Breast epithelium (tissue), 4 donors: ENCODE data around the gene AKAP10. TPM values are rescaled to one million over a fixed set of nuclear protein-coding genes. Genes with fewer than 3 reads are reported as not detected.

Source experiments
- DNase-seq, 2 donors: peaks; one replicate each; pipeline ENCODE4 v3.0.0-alpha.2; 2019; ENCODE audit warnings: low spot score in 2 of 2
- H3K27ac ChIP-seq, 2 donors: fragments of 200-600 bp; sonication (generic) in 1 of 2; one replicate each; pipeline ENCODE4 v1.5.1; 2016 to 2019; ENCODE audit warnings: mild to moderate bottlenecking in 1 of 2
- H3K27me3 ChIP-seq, 2 donors: fragments of 200-600 bp; sonication (generic) in 1 of 2; one replicate each; pipeline versions ENCODE4 v1.5.1 to v1.6.0; 2017 to 2019; ENCODE audit warnings: control low read depth in 1 of 2, mild to moderate bottlenecking in 1 of 2
- H3K36me3 ChIP-seq: fragments of 200-600 bp; one replicate; pipeline ENCODE4 v1.5.1; 2019
- H3K4me1 ChIP-seq, 2 donors: fragments of 200-600 bp; sonication (generic); one replicate each; pipeline ENCODE4 v1.5.1; 2016 to 2019; ENCODE audit warnings: control low read depth in 1 of 2
- H3K4me3 ChIP-seq, 3 donors: fragments of 200-600 bp; sonication (generic); 1 replicate in 2 of 3; 2 replicates in 1 of 3; pipeline ENCODE4 v1.5.1; 2016 to 2019; ENCODE audit warnings: mild to moderate bottlenecking in 3 of 3, moderate library complexity in 2 of 3
- H3K9me3 ChIP-seq, 2 donors: fragments of 200-600 bp; sonication (generic) in 1 of 2; one replicate each; pipeline ENCODE4 v1.5.1; 2016 to 2019; ENCODE audit warnings: control low read depth in 1 of 2
- POLR2A ChIP-seq: fragments of 450-650 bp; IDR thresholded peaks from one replicate; pipeline ENCODE4 v1.6.1; 2016; ENCODE audit warnings: antibody characterized with exemption, mild to moderate bottlenecking, moderate library complexity
- POLR2AphosphoS5 ChIP-seq, 3 donors: sonication (generic); formaldehyde crosslinking; IDR thresholded peaks; one replicate each; pipeline ENCODE4 v1.6.1; 2017; ENCODE audit warnings: antibody characterized with exemption in 3 of 3
- intact Hi-C: fragments of 100-400 bp; cut with DNase I; formaldehyde crosslinking; loops from one replicate; pipeline ENCODE4 v1.15.1; 2023; ENCODE audit warnings: low total_unique reads
- total RNA-seq, 3 donors: library from RNA; depleted of rRNA; stranded (reverse); fragments of >200 nt; gene quantifications; one replicate each; pipeline ENCODE4 v1.1.0, GENCODE V29; 2016
- TF ChIP-seq, protein P1 (sequence below), 3 donors: fragments of 450-650 bp; IDR thresholded peaks; one replicate each; pipeline ENCODE4 v1.5.1; 2016 to 2017; ENCODE audit warnings: antibody characterized with exemption in 3 of 3, mild to moderate bottlenecking in 3 of 3, moderate library complexity in 3 of 3

Gene AKAP10
- total RNA-seq, 3 donors from 2014 or later, result 27.7 to 49.5 (median 34.1) TPM

- TF ChIP-seq POLR2A (no peak), POLR2AphosphoS5 (IDR thresholded peaks at IDR 0.05) (no peak)
- TF ChIP-seq, protein P1, sequence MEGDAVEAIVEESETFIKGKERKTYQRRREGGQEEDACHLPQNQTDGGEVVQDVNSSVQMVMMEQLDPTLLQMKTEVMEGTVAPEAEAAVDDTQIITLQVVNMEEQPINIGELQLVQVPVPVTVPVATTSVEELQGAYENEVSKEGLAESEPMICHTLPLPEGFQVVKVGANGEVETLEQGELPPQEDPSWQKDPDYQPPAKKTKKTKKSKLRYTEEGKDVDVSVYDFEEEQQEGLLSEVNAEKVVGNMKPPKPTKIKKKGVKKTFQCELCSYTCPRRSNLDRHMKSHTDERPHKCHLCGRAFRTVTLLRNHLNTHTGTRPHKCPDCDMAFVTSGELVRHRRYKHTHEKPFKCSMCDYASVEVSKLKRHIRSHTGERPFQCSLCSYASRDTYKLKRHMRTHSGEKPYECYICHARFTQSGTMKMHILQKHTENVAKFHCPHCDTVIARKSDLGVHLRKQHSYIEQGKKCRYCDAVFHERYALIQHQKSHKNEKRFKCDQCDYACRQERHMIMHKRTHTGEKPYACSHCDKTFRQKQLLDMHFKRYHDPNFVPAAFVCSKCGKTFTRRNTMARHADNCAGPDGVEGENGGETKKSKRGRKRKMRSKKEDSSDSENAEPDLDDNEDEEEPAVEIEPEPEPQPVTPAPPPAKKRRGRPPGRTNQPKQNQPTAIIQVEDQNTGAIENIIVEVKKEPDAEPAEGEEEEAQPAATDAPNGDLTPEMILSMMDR (IDR thresholded peaks at IDR 0.05), result no peak
- Histone ChIP-seq H3K27ac (no peak overlapping the region), H3K36me3 (no peaks in the 10 kb centered on the region), H3K4me1 (no peaks in the 10 kb centered on the region), H3K9me3 (no peaks in the 10 kb centered on the region), H3K4me3 (no peak overlapping the region), H3K27me3 (no peaks in the 10 kb centered on the region)
- DNase-seq, result no peak
- intact Hi-C loops, result no loop called here
These were observed 91.5 kb downstream of the AKAP10 start for GRCh38 chr17:19886116-19886515.

GRCh38 chr17:19883537-19884215 is 94.0 kb downstream of the AKAP10 start:
- H3K36me3 ChIP-seq, result no peaks in the 10 kb centered on the region
- TF ChIP-seq, protein P1 (IDR thresholded peaks at IDR 0.05), result no peak
- TF ChIP-seq POLR2AphosphoS5 (IDR thresholded peaks at IDR 0.05), result no peak
- no peak for TF ChIP-seq POLR2A
- H3K27ac ChIP-seq, result no peak overlapping the region
- H3K27me3 ChIP-seq, result no peaks in the 10 kb centered on the region
- H3K4me3 ChIP-seq, result no peak overlapping the region
- DNase-seq, result peak in 1 of 2 donors; percentile 9
- H3K9me3 ChIP-seq, result no peaks in the 10 kb centered on the region
- intact Hi-C loops, result no loop called here
- H3K4me1 ChIP-seq, result no peaks in the 10 kb centered on the region

- Histone ChIP-seq H3K9me3 (no peaks in the 10 kb centered on the region), H3K27me3 (no peaks in the 10 kb centered on the region), H3K4me3 (no peak overlapping the region), H3K27ac (no peak overlapping the region), H3K4me1 (no peaks in the 10 kb centered on the region), H3K36me3 (no peaks in the 10 kb centered on the region)
- intact Hi-C loops, result no loop called here
- no peak for TF ChIP-seq POLR2AphosphoS5 (IDR thresholded peaks at IDR 0.05)
- TF ChIP-seq, protein P1 (IDR thresholded peaks at IDR 0.05), result no peak
- TF ChIP-seq POLR2A, result no peak
- DNase-seq, result no peak
These were observed 97.2 kb downstream of the AKAP10 start for GRCh38 chr17:19880393-19880792.

GRCh38 chr17:19877364-19877945 is 100.2 kb downstream of the AKAP10 start:
- no peaks in the 10 kb centered on the region for H3K36me3 ChIP-seq
- intact Hi-C loops, result no loop called here
- no peak overlapping the region for H3K27ac ChIP-seq
- TF ChIP-seq POLR2AphosphoS5 (IDR thresholded peaks at IDR 0.05), result no peak
- no peak for TF ChIP-seq POLR2A
- TF ChIP-seq, protein P1 (IDR thresholded peaks at IDR 0.05), result no peak
- no peak overlapping the region for H3K4me3 ChIP-seq
- no peak for DNase-seq
- H3K4me1 ChIP-seq, result no peaks in the 10 kb centered on the region
- H3K9me3 ChIP-seq, result no peaks in the 10 kb centered on the region
- H3K27me3 ChIP-seq, result no peaks in the 10 kb centered on the region

GRCh38 chr17:19876529-19877161 is 101.0 kb downstream of the AKAP10 start:
- intact Hi-C loops, result no loop called here
- Histone ChIP-seq H3K36me3 (no peaks in the 10 kb centered on the region), H3K4me1 (no peaks in the 10 kb centered on the region), H3K27me3 (no peaks in the 10 kb centered on the region), H3K27ac (no peak overlapping the region), H3K9me3 (no peaks in the 10 kb centered on the region), H3K4me3 (no peak overlapping the region)
- peak in 1 of 2 donors; percentile 12 for DNase-seq
- peak in 1 of 3 donors; percentile 13 for TF ChIP-seq POLR2AphosphoS5 (IDR thresholded peaks at IDR 0.05)
- no peak for TF ChIP-seq POLR2A
